NCI-H128 (cell line): ENCODE data around the gene CHODL.
A peak's percentile ranks its signal among the peaks of the same experiment; 100 is the strongest.

ENCODE experiments used
- DNase-seq: peaks from one replicate; lab custom pipeline; 2025; ENCODE audit not compliant: unreplicated experiment; lab: John Stamatoyannopoulos, UW

Gene CHODL

GRCh38 chr21:18244671-18245463, at the start of gene CHODL:
CHODL (plus strand) TSS chr21:18244833; CDS start chr21:18245224, 391 bp downstream.
- DNase-seq, result no peak

- no peak for DNase-seq
Measured at GRCh38 chr21:18204931-18205330, 39.7 kb upstream of the CHODL start.

GRCh38 chr21:18218331-18218730, 26.3 kb upstream of the CHODL start:
- DNase-seq, result no peak

GRCh38 chr21:18220498-18220897, 24.1 kb upstream of the CHODL start:
- no peak for DNase-seq

- DNase-seq, result no peak
Measured at GRCh38 chr21:18222346-18222745, 22.3 kb upstream of the CHODL start.

GRCh38 chr21:18228060-18228739, 16.4 kb upstream of the CHODL start:
- no peak for DNase-seq

GRCh38 chr21:18235545-18235944, 9.1 kb upstream of the CHODL start:
- no peak for DNase-seq

GRCh38 chr21:18245464-18245967, 883 bp downstream of the CHODL start:
- no peak for DNase-seq

GRCh38 chr21:18248171-18248570, 3.5 kb downstream of the CHODL start:
- no peak for DNase-seq

- DNase-seq, result no peak
Measured at GRCh38 chr21:18249672-18250071, 5.0 kb downstream of the CHODL start.

- DNase-seq, result no peak
Measured at GRCh38 chr21:18251065-18251464, 6.4 kb downstream of the CHODL start.

GRCh38 chr21:18252256-18252655, 7.6 kb downstream of the CHODL start:
- DNase-seq, result no peak

- no peak for DNase-seq
Measured at GRCh38 chr21:18252680-18253079, 8.0 kb downstream of the CHODL start.

GRCh38 chr21:18253221-18253620, 8.6 kb downstream of the CHODL start:
- DNase-seq, result no peak

- DNase-seq, result no peak
Measured at GRCh38 chr21:18253799-18254198, 9.2 kb downstream of the CHODL start.

GRCh38 chr21:18265944-18266343, 21.3 kb downstream of the CHODL start:
- no peak for DNase-seq

GRCh38 chr21:18267496-18267895, 22.9 kb downstream of the CHODL start:
- no peak for DNase-seq

- no peak for DNase-seq
Measured at GRCh38 chr21:18268906-18269305, 24.3 kb downstream of the CHODL start.

GRCh38 chr21:18269856-18270255, 25.2 kb downstream of the CHODL start:
- no peak for DNase-seq

- no peak for DNase-seq
Measured at GRCh38 chr21:18273400-18273799, 28.8 kb downstream of the CHODL start.

GRCh38 chr21:18274370-18274769, 29.7 kb downstream of the CHODL start:
- no peak for DNase-seq

GRCh38 chr21:18275781-18276180, 31.1 kb downstream of the CHODL start:
- peak; percentile 50 for DNase-seq
